Endothelial cell of umbilical vein (primary cell): ENCODE data around the gene LYRM4.

Experiments
- POLR2A ChIP-seq: IDR thresholded peaks from 2 replicates; pipeline ENCODE4 v1.6.1; 2012; ENCODE audit warnings: low read depth, mild to moderate bottlenecking, control low read depth, low read length
- TF ChIP-seq, protein P1 (sequence below), 2 donors: IDR thresholded peaks; 1 replicate in 1 of 2; 2 replicates in 1 of 2; pipeline ENCODE4 v1.5.1; 2011; ENCODE audit warnings: low read length in 2 of 2, mild to moderate bottlenecking in 2 of 2, moderate library complexity in 2 of 2, control low read depth in 1 of 2, inconsistent platforms in 1 of 2, low read depth in 1 of 2; ENCODE audit not compliant: insufficient read depth in 1 of 2; ENCODE audit errors: extremely low read depth in 1 of 2

DNA sequence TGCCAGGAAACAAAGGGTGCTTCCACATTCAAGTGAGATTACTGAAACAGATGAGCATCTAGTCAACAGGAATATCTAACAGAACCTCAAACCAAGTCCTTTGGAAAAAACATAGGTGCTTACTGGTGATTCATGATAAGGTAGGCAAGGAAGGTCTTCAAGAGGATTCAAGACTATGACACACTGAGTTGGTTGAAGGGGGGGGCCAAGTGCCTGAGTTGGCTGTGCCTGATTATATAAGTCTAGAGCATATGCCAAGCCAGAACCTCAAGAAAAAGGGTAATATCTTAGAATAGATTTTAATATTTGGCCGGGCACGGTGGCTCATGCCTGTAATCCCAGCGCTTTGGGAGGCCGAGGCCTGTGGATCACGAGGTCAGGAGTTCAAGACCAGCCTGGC is 63.7 kb downstream of the LYRM4 start:
- no peak for TF ChIP-seq POLR2A
- TF ChIP-seq, protein P1, sequence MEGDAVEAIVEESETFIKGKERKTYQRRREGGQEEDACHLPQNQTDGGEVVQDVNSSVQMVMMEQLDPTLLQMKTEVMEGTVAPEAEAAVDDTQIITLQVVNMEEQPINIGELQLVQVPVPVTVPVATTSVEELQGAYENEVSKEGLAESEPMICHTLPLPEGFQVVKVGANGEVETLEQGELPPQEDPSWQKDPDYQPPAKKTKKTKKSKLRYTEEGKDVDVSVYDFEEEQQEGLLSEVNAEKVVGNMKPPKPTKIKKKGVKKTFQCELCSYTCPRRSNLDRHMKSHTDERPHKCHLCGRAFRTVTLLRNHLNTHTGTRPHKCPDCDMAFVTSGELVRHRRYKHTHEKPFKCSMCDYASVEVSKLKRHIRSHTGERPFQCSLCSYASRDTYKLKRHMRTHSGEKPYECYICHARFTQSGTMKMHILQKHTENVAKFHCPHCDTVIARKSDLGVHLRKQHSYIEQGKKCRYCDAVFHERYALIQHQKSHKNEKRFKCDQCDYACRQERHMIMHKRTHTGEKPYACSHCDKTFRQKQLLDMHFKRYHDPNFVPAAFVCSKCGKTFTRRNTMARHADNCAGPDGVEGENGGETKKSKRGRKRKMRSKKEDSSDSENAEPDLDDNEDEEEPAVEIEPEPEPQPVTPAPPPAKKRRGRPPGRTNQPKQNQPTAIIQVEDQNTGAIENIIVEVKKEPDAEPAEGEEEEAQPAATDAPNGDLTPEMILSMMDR (IDR thresholded peaks at IDR 0.05; ENCODE audit: extremely low read depth in 1 of 2, insufficient read depth in 1 of 2, low read depth in 1 of 2, low read length in 2 of 2), result no peak
